DND-41 (cell line): ENCODE measurements around the gene KSR1.

ENCODE experiments used
- CTCF ChIP-seq: IDR thresholded peaks from 2 replicates; pipeline ENCODE4 v1.5.1; 2012; ENCODE audit warnings: borderline replicate concordance, low read length, moderate library complexity, mild to moderate bottlenecking; ENCODE audit not compliant: poor library complexity, severe bottlenecking; ENCODE audit errors: extremely low read depth
- EZH2 ChIP-seq: IDR thresholded peaks from 3 replicates; pipeline ENCODE4 v1.6.1; 2012; ENCODE audit warnings: borderline replicate concordance, low read depth, mild to moderate bottlenecking, moderate library complexity, low read length, inconsistent platforms; ENCODE audit not compliant: severe bottlenecking

GRCh38 chr17:27514595-27515413 lies 58.6 kb downstream of the KSR1 start:
- TF ChIP-seq CTCF (no peak), EZH2 (no peak)
